GM12872 (cell line): ENCODE measurements around the gene PDIA6.

Experiments used
- CTCF ChIP-seq: IDR thresholded peaks from 3 replicates; pipeline ENCODE4 v1.5.1; 2011; ENCODE audit warnings: low read depth, mild to moderate bottlenecking, low read length, moderate library complexity; ENCODE audit not compliant: insufficient read depth

PDIA6 gene

GRCh38 chr2:10762651-10763460 lies 49.7 kb downstream of the PDIA6 start:
- TF ChIP-seq CTCF = no peak

GRCh38 chr2:10761591-10761990 lies 51.0 kb downstream of the PDIA6 start:
- TF ChIP-seq CTCF = no peak

- no peak for TF ChIP-seq CTCF
These were observed 51.6 kb downstream of the PDIA6 start for GRCh38 chr2:10760794-10761504.

GRCh38 chr2:10759151-10759714 lies 53.4 kb downstream of the PDIA6 start:
- TF ChIP-seq CTCF = no peak

GRCh38 chr2:10757814-10758286 lies 54.7 kb downstream of the PDIA6 start:
- no peak for TF ChIP-seq CTCF

- no peak for TF ChIP-seq CTCF
These were observed 57.0 kb downstream of the PDIA6 start for GRCh38 chr2:10755621-10756020.

GRCh38 chr2:10753876-10754275 lies 58.7 kb downstream of the PDIA6 start:
- TF ChIP-seq CTCF = no peak
